Left renal cortex interstitium (tissue), 4 donors: ENCODE measurements around the gene LMOD2. TPM values are rescaled to one million over a fixed set of nuclear protein-coding genes. Genes with fewer than 3 reads are reported as not detected.

ENCODE experiments used
- DNase-seq, 4 donors: peaks; one replicate each; pipeline ENCODE4 v3.0.0-alpha.2; 2013; ENCODE audit warnings: low read depth in 4 of 4, low spot score in 2 of 4, missing footprints in 1 of 4
- polyA plus RNA-seq, 4 donors: library from polyadenylated mRNA; unstranded; fragments of 120-200 nt; gene quantifications; one replicate each; pipeline ENCODE4 v1.2.1, GENCODE V29; 2013; ENCODE audit not compliant: insufficient read length in 4 of 4

The LMOD2 gene
- polyA plus RNA-seq, 4 donors = 0.10 to 0.14 TPM; not detected in 2

DNA sequence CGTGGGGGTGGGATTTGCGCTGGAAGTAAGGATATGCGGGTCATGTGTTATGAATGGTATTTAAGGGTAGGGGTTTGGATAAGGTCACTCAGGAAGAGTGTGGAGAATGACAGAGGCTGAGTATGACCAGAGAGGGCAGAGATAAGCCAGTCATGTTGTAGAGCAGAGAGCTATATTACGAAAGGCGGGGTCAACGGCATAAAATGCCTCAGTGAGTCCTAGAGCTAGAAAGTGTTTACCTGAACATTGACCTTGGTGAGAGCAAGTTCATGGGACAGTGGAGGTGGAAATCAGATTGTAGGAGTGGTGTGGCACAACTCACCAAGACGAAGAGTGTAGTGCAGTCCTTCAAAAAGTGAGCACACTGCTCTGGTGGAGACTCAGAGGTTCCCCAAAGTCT, 13.8 kb downstream of the LMOD2 start:
- DNase-seq = no peak

DNA sequence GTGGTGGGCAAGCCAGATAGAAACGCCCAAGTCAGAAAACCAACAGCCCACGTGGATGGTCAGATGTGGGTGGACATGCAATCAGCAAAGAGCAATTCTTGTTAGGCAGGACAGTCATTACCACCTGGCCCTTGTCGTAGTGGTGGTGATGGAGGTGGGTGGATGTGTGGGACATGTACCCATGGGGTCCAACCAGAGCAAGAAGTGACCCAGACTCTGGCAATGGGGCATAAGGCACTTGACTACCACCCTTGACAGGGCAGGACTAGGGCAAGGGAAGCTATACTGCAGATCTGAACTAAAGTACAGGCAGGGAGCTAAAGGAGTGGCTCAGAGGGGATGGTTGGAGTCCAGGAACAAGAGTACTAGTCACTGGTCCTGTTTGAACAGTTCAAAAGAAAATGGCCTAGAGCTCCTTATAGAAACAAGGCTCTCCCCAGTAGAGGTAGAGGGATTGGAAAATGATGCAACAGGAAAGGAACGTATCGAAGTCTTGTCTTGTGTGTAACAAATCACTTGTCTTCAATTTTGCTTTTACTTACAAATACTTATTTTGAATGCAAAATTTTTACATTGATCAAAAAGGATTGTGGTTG, 17.6 kb downstream of the LMOD2 start:
- DNase-seq = no peak

DNA sequence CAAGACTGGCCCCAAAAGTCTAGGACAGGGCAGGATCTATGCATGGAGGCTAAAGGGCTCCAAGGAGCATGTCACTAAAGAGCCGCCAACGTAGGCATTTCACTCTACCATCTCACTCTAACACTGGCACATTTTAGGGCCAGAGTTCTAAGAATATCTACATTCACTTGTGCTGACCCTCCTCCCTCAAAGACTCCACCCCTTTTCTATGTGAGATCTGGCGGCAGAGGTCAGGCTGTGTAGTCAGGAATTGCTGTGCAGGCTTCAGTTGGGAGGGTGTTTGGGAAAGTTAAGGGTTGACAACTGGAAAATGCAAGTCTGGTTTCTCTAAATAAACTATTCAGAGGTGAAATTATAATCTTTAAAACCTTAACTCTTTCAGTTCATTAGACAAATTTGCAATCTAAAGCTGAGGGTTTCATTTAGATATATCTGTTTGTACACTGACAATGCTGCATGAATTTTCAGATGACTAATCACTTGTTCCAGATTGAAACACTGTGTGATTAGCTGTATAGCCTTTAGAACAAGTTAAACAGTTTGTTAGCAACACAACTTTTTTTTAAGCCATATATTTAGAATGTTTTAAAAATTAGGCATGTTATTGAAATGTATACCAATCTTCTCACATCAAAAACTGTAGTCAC, 18.2 kb downstream of the LMOD2 start:
- no peak for DNase-seq

DNA sequence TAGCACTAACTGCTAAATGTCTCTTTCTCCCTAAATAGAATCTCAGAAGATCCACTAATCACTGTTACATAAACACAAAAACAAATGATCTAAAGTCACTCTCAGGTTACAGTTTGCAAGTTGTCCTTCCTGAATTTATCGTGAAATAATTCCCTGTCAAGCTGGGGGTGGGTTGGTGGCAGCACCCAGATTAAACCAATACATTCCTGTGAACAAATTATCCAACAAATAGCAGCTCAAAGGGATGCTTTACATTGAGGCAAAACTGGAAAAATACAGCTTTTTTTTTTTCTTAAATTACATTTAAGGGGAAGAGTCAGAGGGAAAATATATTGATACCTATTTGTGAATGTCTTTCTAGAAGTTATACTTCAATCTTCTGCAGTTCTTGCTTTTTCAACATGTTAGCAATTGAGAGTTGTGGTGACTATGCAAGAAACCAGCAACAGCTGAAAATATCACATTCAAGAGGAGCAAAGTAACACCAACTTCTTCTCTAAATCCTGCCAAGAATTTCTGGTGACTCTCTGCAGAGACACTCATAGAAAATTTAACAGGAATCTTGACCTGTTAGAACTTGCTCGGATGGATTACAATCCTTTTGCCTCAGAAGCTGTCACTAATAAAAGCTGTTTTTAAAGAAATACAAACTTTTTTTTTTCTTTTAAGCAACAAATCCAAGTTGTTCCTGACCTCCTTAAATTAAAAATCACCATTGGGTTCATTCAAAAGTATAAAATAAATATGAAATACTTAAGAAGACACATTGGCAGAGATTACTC, 18.9 kb downstream of the LMOD2 start:
- DNase-seq = no peak

DNA sequence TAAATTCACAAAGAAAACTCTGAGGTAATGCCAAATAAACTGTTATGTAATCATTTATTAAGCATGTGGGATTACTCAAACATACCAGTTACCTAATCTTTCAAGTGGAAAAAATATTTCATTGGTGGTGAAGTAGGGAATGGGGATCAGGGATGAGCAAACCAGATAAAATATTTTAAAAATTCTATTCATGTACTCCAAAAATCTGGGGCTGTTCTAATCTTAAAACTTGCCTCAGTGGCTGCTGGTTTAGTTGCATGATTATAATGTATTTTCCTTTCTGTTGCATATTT, 19.5 kb downstream of the LMOD2 start:
- no peak for DNase-seq

DNA sequence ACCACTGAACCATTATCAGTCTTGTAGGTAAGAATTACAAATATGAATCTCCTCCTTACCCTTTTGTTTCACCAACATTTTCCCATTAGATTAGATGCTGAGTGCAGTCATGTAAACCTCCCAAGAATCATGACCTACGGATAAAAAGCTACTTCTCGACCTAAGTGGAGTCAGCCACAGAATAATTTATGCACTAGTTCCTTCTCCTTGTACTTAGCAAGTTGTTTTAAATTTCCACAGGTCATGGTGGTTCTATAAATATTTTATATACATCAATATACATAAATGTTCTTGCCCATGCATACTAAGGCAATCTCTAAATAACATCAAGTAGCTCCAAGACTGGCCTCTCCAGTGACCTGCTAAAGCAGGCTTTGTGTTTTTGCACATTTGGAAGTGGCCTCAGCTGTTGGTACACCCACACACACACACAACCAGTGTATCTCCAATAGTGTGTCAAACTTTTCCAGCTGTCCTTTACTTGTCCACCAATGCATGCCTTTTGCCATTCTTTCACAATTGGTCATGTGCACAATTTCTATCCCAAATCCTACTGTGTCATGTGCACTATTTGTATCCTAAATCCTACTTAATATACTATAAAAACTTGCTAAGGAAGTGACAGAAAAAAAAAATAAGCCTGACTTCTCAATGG, 21.5 kb downstream of the LMOD2 start:
- no peak for DNase-seq

DNA sequence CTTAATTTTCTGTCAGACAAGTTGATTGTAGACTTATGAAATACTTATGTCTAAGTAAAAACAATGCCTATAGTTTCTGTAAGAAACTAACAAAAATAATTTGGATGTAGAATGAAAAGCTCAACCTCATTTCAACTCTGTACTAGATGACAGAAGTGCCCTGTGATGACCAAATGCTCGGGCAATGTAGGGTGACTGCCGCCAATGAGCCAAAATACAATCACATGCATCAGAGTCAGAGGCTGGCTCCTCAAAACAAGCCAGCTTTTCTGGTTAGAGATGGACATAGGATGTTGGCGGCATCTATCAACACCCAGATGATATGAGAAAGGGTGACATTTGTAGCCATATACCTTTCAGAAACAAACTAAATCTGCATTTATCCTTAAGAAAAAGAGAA, 23.9 kb downstream of the LMOD2 start:
- DNase-seq = no peak

DNA sequence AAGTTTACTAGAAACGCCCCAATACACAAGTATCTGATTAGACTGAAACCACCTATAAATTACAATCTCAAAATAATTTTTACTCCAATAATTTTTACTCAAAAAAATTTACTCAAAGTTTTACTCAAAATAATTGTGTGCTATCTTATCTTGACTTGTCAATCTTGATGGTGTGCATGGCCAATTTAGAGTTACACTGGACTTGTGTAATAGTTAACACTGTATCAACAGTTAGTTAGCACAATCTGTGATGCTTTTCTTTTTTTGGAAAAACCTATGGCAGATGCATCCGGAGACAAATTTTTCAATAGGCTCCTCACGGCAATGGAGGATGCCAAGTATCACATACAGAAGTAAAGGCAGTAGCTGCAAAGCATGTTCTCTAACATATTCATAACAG, 24.9 kb downstream of the LMOD2 start:
- no peak for DNase-seq

DNA sequence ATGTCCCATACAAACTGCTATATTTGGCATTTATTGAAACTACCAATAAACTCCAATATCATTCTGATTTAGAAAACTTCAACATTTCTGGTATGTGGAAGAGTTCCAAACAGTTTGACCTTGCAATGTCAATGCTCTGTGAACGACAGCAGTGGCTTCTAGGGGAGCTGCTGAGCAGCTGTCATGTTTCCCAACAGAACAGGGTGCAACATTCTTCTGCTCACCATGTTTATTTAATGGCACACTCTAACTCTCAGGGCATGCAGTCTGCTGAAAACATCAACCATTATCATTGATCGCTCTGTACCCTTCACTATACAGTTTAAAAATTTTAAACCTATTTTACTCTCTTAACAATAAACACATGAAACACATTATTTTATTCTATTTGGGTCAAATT, 25.9 kb downstream of the LMOD2 start:
- no peak for DNase-seq

DNA sequence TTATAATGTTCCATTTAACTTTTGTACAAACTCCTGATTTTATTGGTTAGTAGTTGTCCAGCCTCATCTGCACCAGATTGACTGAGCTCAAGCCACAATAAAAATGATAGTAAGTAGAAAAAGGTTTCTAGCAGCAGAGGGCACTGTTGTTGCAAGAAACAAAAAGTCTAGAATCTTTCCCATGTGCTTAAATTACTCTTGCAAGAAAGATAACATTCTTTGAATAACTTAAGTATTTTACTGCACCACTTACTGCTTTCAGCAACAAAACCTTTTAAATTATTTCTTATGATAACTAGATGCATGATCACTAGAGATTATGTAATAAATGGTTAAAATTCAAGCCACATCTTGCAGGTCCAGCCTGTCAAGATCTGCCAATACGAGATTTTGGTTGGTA, 27.0 kb downstream of the LMOD2 start:
- peak in 2 of 4 donors; percentile 34 to 54 for DNase-seq

DNA sequence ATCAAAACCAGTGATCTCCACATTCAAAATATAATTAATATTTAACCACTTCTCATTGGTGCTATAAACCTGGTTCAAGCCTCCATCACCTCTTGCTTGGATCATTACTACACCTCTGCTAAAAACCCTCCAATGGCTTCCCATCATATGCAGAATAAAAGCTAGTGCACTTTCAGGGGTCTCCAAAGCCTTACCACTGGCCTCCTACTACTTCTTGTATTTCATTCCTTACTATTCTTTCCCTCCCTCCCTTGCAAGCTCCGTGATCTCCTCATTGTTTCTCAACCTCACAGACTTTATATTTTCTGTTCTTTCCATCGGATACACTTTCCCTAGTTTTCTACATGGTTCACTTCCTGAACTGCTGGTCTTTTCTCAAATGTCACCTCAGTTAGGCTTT, 31.5 kb downstream of the LMOD2 start:
- DNase-seq = no peak

DNA sequence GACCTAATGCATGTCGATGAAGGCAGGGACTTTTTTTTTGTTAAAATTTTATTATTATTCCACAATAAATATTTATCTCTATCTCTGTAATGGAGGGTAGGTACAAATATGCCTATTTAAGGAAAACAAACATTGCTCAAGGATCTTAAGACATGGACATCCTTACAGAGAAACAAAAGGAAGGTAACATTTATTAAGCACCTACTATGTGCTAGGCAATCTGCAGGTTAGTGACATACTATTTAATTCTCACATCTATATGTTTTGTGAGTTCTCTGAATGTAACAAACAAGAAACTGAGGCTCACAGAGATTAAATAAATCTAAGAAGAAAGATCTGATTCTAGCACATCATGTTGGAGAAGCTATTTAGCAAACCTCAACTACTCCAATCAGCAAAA, 32.1 kb downstream of the LMOD2 start:
- DNase-seq = no peak

DNA sequence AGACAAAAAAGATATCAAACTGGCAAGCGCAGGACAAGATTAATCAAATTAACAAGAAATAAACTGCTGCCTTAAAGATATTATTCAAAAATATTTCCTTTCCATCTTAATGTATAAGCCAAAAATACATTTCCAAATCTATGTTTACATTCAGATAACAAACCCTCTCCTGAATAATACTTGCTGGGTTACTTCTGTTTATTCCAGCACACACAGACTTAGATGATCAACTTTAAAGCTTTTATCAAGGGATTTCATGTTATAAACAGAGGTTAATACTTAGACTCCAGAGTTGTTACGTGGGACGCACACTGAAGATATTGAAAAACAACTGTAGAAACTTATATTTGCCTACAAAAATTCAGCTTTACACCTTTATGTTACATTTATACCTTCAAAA, 33.6 kb downstream of the LMOD2 start:
- DNase-seq = no peak

DNA sequence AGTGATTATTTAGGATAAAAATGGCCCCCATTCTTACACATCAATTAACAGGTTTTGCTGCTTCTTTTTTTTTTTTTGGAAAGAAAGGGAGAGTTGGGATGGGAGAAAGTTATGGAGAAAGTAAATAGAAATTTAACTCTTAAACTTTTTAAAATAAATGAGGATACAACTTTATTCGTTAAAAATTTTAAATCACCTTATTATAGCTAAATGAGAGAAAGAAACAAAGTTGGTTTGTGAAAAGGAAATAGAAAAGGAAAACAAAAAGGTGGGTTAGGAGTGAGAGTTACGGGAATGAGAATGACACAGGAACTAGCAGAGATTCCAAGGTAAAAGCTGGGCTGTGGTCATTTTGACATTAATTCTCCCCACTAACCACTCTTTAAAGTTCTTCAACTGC, 34.9 kb downstream of the LMOD2 start:
- DNase-seq = no peak

DNA sequence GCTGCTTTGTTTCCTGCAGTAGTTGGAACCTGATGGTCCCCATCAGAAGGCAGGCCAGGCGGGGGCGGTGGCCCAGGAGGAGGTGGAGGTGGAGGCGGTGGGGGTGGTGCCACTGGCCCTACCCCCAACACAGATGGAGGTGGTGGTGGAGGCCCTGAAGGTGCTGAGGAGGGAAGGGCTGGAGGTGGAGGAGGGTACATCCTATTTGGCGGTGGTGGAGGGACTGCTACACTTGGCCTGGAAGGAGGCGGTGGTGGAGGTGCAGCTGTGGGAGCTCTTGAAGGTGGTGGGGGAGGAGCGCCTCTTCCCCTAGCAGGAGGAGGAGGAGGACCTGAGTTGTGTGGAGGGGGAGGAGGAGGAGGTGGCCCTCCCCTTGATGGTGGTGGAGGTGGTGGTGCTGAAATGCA, 36.8 kb downstream of the LMOD2 start:
- DNase-seq = no peak

DNA sequence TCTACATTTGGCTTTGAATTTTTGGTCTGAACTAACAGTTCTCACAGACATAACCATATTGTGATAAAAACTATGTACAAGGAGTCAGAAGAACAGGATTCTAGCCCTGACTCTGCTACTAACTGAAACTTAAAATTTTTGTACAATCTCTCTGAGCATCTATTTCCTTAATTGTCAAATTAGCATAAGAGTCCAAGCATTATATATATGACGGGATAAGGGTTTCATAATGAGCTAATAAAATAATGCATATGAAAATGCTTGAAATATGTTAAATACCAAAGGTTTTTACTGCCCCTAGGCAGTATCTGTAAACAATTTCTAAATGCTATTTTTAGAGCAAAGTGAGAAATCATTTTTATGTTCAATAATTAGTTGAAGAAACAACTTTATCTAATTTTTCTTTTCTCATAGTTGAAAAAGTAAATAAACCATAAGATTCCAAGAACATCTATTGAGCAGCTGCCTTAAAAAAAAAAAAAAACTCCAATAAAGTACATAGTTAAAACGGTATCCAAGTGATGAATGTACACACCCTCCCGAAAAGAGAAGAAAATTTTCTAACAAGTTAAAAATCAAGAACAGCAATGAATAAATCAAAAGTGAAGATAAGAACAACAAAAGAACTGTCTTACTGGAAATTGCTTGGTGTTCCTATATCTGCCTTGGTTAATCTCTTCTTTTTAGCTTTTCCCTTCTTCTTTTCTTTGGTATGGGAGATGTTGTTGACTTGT, 40.4 kb downstream of the LMOD2 start:
- no peak for DNase-seq

DNA sequence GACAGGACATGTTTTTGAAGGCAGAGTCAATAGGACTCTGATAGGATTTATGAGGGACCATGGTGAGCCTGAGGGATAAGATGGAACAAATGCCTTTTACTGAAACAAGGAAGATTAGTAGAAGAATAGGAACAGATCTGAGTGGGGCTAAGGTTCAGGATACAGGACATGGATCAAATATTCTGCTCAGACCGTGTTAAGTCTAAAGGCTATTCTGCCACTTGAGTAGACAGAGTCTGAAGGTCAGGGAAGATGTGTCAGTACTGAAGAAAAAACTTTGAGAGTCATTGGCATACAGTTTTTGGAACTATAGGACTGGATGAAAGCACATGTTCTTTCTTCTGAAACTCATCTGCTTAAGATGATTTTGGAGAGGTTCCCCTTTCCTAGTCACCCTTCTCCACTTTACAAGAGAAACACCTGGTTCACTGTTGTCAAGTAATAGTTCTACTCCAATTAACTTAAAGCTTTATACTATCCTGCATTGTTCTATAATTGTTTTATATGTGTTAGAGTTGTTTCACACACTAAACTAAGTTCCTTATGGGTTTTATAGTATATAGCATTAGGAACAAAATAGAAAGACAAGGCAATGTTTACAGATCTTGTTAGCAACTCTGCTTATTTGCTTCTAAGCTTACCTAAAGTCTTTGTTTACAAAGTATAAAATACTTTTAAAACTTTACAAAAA, 49.7 kb downstream of the LMOD2 start:
- DNase-seq = no peak

DNA sequence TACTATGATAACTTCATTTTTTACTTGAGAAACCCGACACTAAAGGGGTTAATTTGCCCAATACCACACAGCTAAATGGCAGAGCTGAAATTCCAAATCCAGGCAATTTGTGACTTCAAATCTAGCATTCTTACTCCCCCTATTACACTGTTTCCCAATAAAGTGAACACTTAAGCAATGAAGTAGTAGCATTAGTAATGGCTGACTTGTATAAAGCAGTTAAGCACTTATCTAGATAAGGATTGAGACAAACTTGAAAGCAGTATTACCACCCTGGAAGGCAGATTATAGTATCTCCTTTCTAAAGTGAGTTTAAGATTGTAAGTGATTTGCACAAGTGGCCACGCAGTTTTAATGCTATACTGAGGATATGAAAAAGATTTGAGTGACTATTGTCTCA, 53.9 kb downstream of the LMOD2 start:
- DNase-seq = no peak

DNA sequence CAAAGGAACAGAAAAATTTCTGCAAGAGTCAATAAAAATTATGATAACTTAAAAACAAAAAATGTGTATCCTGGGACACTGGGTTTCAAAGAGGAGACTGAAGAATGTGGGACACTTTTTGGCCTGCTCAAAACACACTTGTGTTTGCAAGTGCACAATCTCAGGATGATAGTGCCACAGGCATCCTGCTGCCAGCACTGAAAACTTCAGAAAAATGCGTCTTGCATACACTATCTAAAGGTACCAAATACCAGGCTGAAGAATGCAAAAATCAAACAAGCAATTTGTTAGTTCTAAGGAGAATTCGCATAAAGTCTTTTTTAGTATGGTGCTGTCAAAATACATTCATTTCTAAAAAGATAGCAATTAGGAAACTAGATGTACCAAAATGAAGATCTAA, 55.0 kb downstream of the LMOD2 start:
- DNase-seq = no peak

DNA sequence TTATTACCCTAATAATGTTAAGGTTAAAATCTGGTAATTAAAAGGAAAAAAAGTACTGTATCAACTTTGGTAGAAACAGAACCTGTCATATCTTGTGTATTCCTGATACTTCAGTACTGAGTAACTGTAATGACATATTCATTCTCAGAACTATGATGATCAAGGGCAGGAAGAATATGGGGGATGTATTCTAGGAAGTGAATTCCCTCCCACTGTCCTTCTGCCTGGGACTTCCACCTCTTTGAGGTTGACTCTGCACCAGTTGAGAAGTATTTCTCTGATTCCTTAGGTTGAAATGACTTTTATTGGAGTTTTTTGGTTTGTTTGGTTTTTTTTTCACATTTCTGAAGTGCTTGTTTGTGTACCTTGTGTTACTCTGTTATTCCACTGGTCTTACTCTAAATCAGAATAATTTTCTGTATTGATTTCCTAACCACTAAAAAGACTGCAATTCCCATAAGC, 56.2 kb downstream of the LMOD2 start:
- DNase-seq = no peak
